Endothelial cell of umbilical vein (primary cell): ENCODE results near the gene KRTAP17-1.

ENCODE experiments used
- EZH2 ChIP-seq: IDR thresholded peaks from 2 replicates; pipeline ENCODE4 v1.6.1; 2012; ENCODE audit warnings: borderline replicate concordance, low read depth, mild to moderate bottlenecking, moderate library complexity, low read length, inconsistent platforms; ENCODE audit not compliant: severe bottlenecking
- FOS ChIP-seq: IDR thresholded peaks from 2 replicates; pipeline ENCODE4 v1.6.1; 2011; ENCODE audit warnings: mild to moderate bottlenecking, low read length, moderate library complexity, borderline replicate concordance; ENCODE audit not compliant: insufficient read depth
- GATA2 ChIP-seq: IDR thresholded peaks from 2 replicates; pipeline ENCODE4 v1.7.0; 2011; ENCODE audit warnings: low read depth, mild to moderate bottlenecking, moderate library complexity, mixed read lengths, low read length; ENCODE audit not compliant: insufficient read length, insufficient read depth
- JUN ChIP-seq: IDR thresholded peaks from 2 replicates; pipeline ENCODE4 v1.6.1; 2011; ENCODE audit warnings: borderline replicate concordance, low read depth; ENCODE audit not compliant: insufficient read length, insufficient read depth
- MAX ChIP-seq: IDR thresholded peaks from 2 replicates; pipeline ENCODE4 v1.6.1; 2011; ENCODE audit not compliant: insufficient read depth, insufficient read length
- MYC ChIP-seq: IDR thresholded peaks from one replicate; pipeline ENCODE4 v1.6.1; 2011; ENCODE audit warnings: mild to moderate bottlenecking, low read depth, low read length
- POLR2A ChIP-seq: IDR thresholded peaks from 2 replicates; pipeline ENCODE4 v1.6.1; 2012; ENCODE audit warnings: low read depth, mild to moderate bottlenecking, control low read depth, low read length
- POLR2AphosphoS5 ChIP-seq: IDR thresholded peaks from 2 replicates; pipeline ENCODE4 v1.6.1; 2012; ENCODE audit warnings: low read depth, mild to moderate bottlenecking, control low read depth, low read length, moderate library complexity; ENCODE audit not compliant: insufficient read depth
- TF ChIP-seq, protein P1 (sequence below), 2 donors: IDR thresholded peaks; 1 replicate in 1 of 2; 2 replicates in 1 of 2; pipeline ENCODE4 v1.5.1; 2011; ENCODE audit warnings: low read length in 2 of 2, mild to moderate bottlenecking in 2 of 2, moderate library complexity in 2 of 2, control low read depth in 1 of 2, inconsistent platforms in 1 of 2, low read depth in 1 of 2; ENCODE audit not compliant: insufficient read depth in 1 of 2; ENCODE audit errors: extremely low read depth in 1 of 2

- TF ChIP-seq, protein P1, sequence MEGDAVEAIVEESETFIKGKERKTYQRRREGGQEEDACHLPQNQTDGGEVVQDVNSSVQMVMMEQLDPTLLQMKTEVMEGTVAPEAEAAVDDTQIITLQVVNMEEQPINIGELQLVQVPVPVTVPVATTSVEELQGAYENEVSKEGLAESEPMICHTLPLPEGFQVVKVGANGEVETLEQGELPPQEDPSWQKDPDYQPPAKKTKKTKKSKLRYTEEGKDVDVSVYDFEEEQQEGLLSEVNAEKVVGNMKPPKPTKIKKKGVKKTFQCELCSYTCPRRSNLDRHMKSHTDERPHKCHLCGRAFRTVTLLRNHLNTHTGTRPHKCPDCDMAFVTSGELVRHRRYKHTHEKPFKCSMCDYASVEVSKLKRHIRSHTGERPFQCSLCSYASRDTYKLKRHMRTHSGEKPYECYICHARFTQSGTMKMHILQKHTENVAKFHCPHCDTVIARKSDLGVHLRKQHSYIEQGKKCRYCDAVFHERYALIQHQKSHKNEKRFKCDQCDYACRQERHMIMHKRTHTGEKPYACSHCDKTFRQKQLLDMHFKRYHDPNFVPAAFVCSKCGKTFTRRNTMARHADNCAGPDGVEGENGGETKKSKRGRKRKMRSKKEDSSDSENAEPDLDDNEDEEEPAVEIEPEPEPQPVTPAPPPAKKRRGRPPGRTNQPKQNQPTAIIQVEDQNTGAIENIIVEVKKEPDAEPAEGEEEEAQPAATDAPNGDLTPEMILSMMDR (IDR thresholded peaks at IDR 0.05; ENCODE audit: extremely low read depth in 1 of 2, insufficient read depth in 1 of 2, low read depth in 1 of 2, low read length in 2 of 2) = no peak
- no peak for TF ChIP-seq EZH2
- TF ChIP-seq POLR2A = no peak
- no peak for TF ChIP-seq POLR2AphosphoS5
- no peak for TF ChIP-seq FOS
- no peak for TF ChIP-seq MAX
- TF ChIP-seq JUN = no peak
- TF ChIP-seq MYC = no peak
- TF ChIP-seq GATA2 = no peak
These were observed 16.9 kb downstream of the KRTAP17-1 start for GRCh38 chr17:41298458-41299135.
